ENCODE results near the gene AP3D1.
"Not testable (repeated sequence)": the region's sequence is repeated elsewhere in the genome, so short reads cannot be mapped to it uniquely, and the experiment has no call there.

The AP3D1 gene

GRCh38 chr19:2151339-2152229, at the start of gene AP3D1:
TSS of gene AP3D1 (minus strand) at chr19:2151566. CDS start at chr19:2151334, 232 bp downstream.
- DNase-seq (ENCODE audit: low spot score): peak; percentile 99

DNA sequence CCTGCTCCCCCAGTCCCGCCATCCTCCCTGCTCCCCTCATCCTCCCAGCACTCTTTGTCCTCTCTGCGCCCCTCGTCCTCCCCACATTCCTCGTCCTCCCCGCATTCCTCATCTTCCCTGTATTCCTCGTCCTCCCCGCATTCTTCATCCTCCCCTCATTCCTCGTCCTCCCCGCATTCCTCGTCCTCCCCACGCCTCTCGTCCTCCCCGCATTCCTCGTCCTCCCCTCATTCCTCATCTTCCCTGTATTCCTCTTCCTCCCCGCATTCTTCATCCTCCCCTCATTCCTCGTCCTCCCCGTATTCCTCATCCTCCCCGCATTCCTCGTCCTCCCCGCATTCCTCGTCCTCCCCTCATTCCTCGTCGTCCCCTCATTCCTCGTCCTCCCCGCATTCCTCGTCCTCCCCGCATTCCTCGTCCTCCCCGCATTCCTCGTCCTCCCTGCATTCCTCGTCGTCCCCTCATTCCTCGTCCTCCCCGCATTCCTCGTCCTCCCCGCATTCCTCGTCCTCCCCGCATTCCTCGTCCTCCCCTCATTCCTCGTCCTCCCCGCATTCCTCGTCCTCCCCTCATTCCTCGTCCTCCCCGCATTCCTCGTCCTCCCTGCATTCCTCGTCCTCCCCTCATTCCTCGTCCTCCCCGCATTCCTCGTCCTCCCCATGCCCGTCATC, 49.4 kb upstream of the AP3D1 start:
- not testable (repeated sequence) for DNase-seq (ENCODE audit: low spot score)

DNA sequence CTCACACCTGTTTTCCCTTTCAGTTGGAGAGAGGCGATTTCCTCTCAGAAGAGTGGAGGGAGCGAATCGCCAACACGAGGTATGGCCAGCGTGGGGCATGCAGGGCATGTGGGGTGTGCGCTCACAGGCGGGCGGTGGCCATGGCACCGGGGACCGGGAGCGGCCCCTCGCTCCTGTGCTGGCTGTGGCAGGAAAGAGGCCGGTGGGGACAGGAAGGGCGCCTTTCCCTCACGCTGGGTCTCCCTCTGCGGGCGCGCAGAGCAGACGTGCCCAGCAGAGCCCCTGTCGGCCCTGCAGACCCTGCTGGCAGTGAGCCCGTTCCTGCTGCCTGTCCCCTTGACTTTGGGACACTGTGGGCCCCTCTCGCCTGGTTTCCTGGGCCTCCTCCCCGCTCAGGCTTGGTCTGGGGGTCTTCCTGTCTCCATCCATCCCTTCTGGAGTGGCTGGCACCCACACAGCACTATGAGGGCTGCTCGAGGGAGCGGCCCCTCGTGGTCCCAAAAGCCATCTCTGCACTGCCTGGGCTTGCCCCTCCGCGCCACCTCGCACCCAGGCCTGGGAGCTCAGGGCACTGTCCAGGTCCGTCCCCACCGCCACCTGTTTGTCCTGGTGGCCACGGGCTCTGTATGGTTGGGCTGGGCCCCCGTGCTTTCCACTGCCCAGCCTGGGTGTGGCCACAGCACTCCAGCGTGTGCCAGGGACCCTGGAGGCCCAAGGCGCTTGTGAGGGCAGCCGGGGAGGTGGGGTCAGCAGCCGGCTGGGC, 48.7 kb upstream of the AP3D1 start:
- no peak for DNase-seq (ENCODE audit: low spot score)

DNA sequence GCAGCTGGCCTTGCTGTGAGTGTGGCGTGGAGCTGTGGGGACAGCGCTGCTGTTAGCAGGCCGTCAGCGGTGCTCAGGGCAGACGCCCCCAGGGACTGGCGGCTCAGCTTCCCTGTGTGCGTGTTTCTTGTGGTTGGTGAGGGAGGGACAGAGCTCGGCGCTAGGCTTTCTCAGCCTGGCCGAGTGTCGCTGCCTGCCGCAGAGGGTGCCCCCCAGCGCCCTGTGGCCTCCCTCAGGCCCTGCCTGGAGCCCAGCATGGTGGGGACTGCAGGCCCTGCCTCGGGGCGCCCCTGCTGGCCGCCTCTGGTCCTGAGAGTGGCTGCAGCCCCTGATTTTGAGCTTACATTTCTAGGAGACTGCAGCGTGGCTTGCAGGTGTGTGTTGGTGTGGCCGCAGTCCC, 47.8 kb upstream of the AP3D1 start:
- DNase-seq (ENCODE audit: low spot score): no peak

GRCh38 chr19:2198317-2198716, 47.0 kb upstream of the AP3D1 start:
- DNase-seq (ENCODE audit: low spot score): no peak

DNA sequence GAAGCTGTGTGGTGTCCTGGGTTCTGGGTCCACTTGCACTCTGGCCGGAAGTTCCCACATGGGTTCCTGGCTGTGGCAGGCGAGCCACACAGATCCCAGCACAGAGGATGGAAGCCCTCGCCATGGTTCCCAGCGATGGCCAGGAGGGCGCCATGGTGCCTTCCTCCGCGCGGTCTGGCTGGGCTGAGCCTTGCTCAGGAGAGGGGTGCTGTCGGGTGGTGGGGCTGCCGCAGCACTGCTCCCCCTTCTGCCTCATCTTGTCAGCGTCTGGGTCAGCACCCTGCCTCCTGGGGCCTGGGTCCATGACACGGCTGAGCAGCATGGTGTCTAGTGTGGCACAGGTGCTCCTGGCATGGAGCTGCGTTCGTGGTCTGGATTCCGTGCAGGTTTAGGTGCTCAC, 45.9 kb upstream of the AP3D1 start:
- DNase-seq (ENCODE audit: low spot score): no peak

GRCh38 chr19:2195914-2196313, 44.5 kb upstream of the AP3D1 start:
- no peak for DNase-seq (ENCODE audit: low spot score)

GRCh38 chr19:2195361-2195760, 44.0 kb upstream of the AP3D1 start:
- no peak for DNase-seq (ENCODE audit: low spot score)

DNA sequence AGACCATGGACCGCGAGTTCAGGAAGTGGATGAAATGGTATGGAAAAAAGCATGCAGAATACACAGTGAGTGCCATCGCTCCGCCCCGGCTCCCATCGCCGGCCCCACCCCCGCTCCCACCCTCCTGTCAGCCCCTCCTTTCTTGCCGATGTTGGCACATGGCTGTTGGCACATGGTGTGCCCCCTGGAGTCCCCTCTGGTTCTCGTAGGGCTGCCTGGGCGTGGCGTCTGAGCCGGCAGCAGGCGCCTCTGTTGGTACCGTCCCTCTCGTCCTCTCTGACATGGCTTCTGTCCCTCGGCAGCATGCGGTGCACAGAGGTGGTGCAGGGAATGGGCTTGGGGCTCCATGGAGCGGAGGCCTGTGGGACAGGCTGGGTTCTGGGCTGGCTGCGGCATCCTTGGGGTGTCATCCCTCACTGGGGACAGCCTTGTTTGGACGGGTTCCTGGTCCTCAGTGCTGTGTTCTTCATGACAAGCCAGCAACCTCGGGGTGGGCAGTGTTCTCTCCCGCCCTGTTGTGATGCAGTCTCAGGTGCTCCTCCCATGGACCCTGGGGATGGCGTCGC, 43.2 kb upstream of the AP3D1 start:
- no peak for DNase-seq (ENCODE audit: low spot score)

GRCh38 chr19:2193807-2194206, 42.4 kb upstream of the AP3D1 start:
- DNase-seq (ENCODE audit: low spot score): no peak

GRCh38 chr19:2192862-2193261, 41.5 kb upstream of the AP3D1 start:
- DNase-seq (ENCODE audit: low spot score): no peak

DNA sequence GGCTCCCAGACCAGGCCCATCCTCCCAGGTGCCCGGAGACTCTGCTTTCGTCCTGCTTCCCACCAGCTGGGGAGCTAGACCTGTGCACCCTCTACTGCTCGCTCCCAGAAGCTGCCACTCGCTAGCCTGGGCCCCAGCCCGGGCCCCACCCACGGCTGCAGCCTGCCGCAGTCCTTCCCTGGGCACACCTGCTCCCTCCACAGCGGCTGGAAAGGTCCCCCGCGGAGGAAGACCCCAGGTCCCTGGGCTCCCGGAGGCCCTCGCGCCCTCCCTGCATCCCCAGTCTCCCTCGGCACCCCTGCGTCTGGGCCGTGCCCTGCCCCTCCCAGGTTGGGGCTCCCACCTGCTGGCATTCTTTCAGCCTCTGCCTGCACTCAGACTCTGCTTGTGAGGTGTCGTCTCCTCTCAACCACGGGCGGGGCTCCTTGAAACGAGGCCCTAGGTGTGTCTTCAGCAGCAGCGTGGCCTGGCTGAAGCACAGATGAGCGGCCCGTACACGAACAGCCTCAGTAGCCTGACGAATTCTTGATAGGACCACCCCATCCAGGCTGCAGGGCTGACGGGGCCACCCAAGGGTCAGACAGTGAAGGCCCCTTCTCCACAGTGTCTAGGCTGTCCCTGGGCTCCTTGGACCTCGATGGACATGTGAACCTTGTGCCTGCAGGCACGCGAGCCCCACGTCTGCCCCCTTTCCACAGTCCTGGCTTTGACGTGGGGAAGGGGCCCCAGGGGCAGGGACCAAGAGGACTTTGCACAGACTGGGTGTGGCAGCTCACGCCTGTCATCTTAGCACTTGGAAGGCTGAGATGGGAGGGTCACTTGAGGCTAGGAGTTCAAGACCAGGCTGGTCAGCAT, 40.3 kb upstream of the AP3D1 start:
- no peak for DNase-seq (ENCODE audit: low spot score)

- DNase-seq (ENCODE audit: low spot score): no peak
Observed at GRCh38 chr19:2190848-2191455, 39.6 kb upstream of the AP3D1 start.

- DNase-seq (ENCODE audit: low spot score): no peak
Observed at GRCh38 chr19:2189880-2190279, 38.5 kb upstream of the AP3D1 start.

GRCh38 chr19:2188708-2189385, 37.5 kb upstream of the AP3D1 start:
- no peak for DNase-seq (ENCODE audit: low spot score)

DNA sequence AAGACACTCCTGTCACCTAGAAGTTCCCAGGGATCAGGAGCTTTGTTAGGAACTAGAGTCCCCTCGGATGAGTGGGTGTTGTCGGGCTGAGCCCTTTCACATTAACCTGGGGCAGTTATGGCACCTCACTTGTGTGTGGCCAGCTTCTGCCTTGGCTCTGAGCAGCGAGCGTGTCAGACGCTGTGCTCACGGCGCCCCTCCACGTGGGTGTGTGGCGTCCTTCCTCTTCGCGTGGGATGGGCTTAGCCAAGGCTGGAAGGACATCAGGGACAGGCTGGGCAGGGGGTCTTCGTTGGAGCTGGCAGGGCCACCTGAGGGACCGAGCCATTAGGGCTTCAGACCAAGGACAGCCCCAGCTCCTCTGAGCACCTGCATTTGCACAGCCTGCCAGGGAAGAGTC, 35.8 kb upstream of the AP3D1 start:
- DNase-seq (ENCODE audit: low spot score): no peak

DNA sequence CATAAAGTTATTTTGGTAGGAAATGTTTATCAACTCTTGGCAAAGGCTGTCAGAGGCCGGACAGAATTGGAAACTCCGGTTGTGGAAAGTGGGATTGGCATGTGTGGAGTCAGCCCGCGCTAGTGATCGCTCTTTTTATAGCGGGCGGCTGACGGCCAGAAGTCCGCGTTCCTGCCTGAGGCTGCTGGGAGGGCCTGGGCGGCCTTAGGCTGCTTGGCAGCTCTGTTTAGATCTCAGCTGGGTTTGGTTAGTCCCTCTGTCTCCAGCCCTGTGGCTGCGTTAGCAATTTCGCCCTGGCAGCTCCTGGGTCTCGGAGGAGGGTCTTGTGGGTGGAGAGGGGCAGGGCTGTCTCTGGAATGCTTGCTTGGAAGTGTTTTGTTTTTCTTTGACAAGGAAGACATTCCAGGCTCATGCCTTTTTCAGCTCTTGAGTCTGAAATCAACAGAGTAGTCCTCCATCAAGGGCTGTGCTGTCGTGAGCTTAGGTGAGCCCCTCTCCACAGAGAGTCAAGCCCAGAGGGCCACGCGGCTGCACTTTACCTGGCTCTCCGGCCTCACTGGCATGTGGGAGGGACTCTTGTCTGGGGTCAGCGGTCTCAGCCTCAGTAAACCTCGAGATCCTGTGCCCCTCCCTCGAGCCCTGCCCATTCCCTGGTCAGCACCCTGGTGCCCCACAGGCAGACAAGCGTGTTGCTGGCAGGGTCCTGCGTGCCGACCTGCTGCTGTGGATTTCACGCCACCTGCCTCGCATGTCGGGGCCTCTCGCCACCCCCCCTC, 34.9 kb upstream of the AP3D1 start:
- DNase-seq (ENCODE audit: low spot score): no peak

DNA sequence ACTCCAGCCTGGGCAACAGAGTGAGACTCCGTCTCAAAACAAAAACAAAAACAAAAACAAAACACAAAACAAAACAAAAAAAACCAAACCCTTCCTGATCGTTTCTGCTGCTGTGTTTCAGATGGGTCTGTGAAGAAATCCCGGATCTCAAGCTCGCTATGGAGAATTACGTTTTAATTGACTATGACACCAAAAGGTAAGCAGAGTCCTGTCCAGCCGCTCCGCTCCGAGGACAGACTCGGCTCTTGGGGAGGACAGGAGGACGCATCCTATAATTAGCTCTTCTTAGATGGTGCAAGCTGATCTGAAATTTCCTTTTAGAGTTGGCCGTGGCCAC, 34.3 kb upstream of the AP3D1 start:
- DNase-seq (ENCODE audit: low spot score): no peak

GRCh38 chr19:2184422-2184975, 33.1 kb upstream of the AP3D1 start:
- DNase-seq (ENCODE audit: low spot score): no peak
